ENCODE data around the gene SNN.

Gene SNN

DNA sequence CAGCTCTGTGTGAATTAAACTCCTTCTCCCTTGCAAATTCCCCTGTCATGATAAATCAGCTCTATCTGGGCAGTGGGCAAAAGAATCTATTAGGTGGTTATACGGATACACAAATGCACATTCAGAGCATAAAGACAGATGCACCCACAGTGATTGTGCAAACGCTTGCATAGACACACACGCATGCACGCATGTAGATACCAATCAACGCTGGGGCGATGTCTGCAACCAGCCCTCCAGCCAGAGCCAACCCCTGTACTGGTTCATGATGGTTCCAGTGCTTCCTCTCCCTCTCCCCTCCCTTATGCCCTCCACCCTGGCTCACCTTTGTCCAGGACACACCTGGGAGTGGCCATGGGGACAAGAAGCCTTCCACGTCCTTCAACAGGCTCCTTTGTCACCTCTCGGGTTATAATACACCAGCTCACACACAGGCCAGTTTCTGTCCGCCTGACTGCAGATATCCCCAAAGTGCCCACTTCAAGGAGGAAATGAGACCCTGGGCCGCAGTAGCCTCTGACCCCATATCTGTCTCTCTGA lies 33.1 kb upstream of the SNN start:
- no peak for DNase-seq (ENCODE audit: low spot score)

DNA sequence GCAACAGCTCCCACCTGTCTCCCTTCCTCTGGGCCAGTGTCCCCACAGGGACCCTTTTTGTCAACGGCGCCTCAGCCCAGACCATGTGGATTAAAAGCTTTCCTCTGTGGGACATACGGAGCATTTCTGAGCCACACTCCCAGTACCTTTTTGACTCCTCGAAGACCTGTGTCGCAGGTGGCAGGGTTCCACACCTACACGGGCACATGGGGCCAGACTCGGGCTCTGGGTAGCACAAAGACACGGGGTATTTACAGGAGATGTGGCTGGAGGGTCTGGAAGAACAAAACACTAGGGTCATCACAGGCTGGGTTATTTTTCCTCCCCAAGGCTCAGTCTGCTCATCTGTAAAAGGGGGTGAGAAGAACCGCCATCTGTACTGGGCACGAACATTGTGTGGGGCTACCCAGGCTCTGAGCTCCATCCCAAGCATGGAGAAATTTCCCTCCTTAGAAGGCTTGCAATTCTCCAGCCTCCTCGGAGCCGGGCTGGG lies 32.5 kb upstream of the SNN start:
- no peak for DNase-seq (ENCODE audit: low spot score)

DNA sequence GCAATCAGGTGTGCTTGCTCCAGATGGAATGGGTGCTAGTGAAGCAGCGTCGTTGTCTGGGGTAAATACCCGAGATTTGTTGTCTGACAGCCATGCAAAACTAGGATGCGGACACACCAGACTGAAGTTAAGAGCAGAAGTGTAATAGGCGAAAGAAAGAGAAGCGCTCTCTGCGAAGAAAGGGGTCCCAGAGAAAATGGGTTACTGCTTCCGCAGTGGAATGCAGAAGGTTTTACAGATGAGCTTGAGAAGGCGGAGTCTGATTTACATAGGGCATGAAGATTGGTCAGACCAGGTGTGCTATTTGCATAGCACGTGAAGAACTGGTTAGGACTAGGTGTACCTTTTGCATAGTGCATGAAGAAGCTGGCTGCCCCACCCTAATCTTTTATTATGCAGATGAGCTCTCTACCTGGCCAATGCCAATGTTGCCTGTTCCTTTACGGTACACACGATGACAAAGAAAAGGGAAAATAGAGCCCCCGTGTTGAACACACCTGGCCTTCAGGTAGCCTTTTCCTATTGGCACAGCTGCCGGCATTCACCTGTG lies 32.0 kb upstream of the SNN start:
- DNase-seq (ENCODE audit: low spot score): no peak

DNA sequence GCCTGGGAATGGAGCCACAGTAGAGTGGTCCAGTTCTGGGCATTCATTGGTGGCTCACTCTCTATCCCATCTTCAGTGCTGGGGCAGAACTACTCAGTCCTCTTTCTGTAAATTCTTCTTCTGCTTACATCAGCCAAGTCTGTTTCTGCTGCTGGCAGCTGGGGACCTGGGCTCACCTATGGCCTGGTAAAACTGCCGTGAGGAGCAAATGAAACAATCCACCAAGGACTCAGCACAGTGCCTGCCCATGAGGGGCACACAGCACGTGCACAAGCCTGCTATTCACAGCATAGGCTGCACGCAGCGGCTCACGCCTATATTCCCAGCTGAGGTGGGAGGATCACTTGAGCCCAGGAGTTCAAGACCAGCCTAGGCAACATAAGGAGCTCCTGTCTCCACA lies 30.9 kb upstream of the SNN start:
- DNase-seq (ENCODE audit: low spot score): no peak

DNA sequence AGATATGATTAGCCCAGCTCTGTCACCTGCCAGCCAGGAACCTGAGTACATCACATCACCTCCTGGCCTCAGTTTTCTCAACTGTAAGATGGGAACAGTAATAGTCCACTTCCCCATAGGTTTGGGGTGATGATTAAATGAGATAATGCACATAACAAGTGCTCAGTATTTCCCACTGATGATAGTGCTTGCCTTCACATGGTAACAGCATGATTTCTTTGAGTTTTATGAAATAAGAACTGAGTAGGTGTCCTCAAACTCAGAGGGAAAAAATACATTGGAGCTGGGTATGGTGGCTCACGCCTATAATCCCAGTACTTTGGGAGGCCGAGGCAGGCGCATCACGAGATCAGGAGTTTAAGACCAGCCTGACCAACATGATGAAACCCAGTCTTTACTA lies 30.1 kb upstream of the SNN start:
- DNase-seq (ENCODE audit: low spot score): no peak

DNA sequence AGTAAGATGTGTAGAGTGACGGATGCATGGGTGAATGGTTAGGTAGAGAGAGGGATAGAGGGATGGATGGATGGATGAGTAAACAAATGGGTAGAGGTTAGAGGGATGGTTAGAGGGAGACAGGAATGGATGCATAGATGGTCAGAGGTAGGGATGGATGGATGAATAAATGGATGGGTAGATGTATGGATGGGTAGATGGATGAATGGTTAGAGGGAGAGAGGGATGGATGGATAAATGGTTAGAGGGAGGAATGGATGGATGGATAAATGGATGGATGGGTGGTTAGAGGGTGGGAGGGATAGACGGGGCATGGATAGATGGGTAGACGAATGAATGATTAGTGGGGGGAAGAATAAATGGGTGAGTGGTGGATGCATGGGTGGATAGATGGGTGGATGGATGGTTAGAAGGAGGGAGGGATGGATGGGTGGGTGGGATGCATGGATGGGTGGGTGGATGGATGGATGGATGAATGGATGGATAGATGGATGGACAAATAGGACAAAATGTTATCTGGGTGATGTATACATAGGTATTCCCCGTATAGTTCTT lies 29.2 kb upstream of the SNN start:
- DNase-seq (ENCODE audit: low spot score): no peak

DNA sequence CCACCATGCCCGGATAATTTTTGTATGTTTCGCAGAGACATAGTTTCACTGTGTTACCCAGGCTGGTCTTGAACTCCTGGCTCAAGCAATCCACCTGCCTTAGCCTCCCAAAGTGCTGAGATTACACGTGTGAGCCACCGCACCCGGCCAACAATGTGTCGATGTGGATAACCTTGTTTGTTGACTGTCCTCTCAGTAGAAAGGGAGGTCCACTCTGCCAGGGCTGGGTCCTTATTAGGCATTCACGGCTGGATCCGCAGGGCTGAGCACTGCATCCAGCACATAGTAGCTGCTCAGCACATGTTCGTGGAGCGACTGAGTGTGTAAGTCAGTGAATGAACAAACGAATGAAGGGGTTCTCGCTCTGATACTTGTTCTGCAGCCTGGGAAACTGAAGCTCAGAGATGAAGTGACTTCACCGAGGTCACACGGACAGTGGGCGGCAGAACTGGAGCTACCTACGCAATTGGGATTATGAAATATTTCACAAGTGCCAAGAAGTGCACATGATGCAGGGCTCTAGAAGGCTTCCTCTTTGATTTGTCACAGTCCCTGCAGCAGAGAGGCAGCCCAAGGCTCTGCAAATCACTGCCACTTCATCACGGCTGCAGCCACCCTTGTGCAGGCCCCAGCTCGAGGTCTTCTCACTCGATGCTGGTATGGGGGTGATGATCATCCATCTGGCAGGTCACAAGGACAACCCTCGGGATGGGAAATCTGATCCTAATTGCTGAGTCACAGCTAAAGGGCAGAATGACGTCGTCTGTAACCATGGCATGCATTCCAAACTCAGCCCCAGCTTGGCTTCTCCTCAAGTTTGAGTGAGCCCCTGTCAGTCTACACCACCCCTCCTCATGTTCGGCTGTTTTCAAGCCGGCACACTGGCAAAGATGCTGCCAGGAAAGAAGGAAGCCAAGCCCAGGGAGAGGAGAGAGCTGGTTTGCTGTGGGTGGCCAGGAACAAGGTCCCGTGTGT lies 28.0 kb upstream of the SNN start:
- no peak for DNase-seq (ENCODE audit: low spot score)

DNA sequence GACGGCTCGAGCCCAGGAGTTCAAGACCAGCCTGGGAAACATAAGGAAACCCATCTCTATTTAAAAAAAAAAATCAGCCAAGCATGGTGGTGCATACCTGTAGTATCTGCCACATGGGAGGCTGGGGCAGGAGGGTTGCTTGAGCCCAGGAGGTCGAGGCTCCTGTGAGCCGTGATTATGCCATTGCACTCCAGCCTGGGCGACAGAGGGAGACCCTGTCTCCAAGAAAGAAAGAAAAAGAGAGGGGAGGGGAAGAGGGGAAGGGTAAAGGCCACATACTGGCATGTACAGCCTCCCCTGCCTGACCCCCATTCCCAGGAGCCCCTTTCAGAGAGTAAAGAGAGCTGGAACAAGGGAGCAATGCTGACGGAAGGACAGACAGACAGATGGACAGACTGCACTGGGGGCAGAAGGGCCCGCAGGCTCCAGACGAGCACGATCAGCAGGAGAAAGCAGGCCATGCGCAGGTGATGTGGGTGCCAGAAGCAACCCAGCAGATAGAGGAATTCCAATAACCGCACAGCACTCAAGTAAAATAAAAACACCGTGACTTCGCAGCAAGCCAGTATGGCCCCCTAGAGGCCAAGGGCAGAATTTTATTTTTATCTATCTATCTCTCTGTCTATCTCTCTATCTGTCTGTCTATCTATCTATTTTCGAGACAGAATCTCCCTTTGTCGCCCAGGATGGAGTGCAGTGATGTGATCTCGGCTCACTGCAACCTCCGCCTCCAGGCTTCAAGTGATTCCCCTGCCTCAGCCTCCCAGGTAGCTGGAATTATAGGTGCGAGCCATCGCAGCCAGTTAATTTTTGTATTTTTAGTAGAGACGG lies 27.1 kb upstream of the SNN start:
- peak; percentile 10 for DNase-seq (ENCODE audit: low spot score)

DNA sequence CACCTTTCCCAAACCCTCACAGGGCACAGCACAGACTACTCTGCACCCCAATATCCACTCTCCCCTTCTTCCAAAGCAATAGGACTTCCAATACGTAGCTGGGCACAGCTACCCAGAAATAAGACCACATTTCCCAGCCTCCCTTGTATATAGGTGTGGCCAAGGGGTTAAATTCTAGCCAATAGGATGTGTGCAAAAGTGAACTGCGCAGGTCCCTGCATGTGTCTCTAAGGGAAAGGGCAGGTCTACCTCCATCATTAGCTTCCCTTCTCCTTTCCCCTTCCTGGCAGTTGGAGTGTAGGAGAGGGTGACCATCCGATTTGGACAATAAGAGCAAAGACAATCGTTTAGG lies 25.5 kb upstream of the SNN start:
- no peak for DNase-seq (ENCODE audit: low spot score)

DNA sequence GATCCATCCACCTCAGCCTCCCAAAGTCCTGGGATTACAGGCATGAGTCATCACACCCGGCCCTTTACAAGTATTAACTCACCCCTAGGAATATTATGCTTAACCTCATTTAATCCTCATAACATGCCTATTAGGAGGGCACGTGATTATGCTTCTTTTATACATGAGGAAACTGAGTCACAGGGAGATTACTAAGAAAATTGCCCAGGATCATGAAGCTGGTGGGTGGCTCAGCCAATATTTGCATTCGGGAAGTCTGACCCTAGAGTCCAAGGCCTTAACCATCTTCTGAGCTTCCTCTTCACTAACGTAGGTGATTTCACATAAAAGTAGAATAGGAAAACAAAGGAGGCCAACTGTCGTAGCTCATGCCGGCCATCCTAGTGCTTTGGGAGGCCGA lies 19.0 kb upstream of the SNN start:
- no peak for DNase-seq (ENCODE audit: low spot score)

DNA sequence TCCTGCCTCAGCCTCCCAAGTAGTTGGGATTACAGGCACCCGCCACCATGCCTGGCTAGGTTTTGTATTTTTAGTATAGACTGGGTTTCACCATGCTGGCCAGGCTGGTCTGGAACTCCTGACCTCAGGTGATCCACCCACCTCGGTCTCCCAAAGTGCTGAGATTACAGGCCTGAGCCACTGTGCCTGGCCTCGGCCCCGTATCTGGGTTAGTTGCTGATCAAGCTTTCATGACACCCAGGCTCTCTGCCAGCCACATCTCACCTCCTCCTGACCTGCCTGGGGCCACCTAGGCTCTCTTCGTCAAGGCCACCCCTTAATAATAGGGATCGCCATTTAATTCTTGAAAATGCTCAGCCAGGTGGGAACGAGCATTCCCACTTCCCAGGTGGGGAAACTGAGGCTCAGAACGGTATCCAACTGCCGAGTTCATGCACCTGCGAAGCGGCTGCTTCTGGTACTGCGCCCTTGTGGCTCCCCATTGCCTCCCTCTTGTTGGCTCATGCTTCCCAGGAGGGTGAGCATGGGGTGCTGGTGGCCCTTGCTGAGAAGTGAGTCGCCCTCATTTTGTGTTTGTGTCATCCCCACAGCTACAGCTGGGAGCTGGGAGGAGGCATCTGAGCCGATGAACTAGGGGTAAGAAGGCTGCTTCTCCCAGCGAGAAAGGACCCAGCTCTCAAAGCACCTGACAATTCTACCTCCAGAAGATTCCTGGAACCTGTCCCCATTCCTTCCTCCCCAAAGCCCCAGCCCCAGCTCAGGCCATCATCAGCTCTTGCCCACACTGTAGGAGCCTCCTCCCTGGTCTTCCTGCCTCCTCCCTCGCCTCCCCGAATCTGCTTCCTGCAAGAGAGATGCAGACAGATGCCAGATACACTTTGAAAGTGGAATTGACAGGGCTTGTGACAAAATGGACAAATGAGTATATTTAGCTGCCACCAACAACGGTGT lies 17.3 kb upstream of the SNN start:
- DNase-seq (ENCODE audit: low spot score): no peak

DNA sequence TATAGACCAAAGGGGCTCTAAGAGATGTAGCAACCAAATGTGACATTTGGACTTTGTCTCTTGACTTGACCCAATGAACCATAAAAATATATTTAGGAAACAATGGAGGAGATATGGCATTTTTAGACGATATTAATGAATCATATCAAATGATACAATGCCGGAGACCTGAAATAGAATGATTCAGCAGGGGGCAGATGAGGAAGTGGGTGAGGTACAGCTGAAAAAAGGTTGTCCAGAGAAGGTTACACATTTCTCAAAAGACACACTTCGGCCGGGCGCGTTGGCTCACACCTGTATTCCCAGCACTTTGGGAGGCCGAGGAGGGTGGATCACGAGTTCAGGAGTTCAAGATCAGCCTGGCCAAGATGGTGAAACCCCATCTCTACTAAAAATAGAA lies 16.5 kb upstream of the SNN start:
- DNase-seq (ENCODE audit: low spot score): no peak

DNA sequence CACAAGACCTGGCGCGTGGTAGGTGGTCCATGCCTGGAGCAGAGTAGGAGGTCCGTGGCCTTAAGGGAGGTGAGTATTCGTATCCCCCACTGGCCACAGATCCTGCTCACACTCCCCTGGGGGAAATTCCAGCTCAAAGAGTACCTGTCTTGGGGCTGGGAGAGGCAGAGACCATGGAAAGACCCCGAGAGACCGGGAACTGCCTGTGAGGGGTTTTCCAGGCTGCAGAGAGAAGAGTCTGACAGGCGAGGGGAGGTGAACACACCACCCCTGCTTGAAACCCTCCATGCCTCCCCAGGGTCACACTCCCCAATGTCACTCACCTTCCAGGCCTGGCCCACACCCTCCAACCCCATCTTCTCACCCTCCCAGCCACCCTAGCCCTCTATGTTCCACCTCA lies 12.6 kb upstream of the SNN start:
- DNase-seq (ENCODE audit: low spot score): no peak

DNA sequence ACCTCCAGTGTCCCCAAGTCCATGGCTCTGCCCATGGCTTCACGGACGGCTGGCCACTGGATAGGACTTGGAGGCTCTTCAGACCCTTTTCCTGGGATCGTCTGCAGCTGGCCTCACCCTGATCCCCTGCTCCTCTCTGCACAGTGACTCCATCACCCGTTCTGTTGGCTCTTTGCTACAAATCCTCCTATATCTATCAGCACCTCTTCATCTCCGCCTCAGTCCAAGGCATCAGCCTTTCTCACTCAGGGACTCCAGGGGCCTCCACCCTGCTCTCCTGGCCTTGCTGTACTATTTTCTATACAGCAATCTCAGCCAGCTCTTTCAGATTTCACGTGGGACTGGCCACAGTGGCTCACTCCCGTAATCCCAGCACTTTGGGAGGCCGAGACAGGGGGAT lies 10.7 kb upstream of the SNN start:
- DNase-seq (ENCODE audit: low spot score): no peak

DNA sequence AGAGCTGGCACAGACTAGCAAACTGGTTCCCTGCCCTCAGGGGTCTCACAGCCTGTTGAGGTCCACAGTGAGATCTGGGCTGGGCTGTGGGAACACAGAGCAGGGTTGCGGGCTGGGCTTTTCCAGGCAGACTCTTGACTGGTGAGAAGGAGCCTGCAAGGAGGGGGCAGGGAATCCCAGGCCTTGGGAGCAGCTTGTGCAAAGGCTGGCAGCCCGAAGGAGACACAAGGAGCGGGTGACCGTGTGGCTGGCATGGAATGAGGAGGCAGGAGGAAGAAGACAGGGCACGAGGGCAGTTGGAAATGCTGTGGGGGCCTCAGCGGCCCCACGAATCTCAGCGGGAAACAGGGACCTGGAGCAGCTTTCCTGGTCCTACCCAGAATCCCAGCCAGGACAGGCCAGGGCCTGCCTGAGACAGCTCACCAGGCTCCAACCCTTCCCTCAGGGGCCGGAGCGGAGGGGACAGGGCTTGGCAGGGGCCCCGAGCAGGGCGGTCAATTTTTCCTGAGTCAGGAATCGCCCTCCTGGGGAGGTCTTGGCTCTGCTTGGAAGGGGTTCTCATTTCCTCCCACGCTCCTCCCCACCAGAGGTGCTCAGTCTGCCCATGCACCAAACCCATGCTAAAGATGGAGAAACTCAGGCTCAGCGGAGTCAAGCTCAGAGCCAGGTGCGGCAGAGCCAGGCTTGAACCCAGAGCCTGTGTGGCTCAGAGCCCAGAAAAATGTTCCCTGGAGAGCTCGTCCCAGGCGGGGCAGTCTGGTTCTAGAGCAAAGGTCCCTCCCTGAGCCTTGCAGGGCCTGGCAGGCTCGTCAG lies 9.2 kb upstream of the SNN start:
- no peak for DNase-seq (ENCODE audit: low spot score)

DNA sequence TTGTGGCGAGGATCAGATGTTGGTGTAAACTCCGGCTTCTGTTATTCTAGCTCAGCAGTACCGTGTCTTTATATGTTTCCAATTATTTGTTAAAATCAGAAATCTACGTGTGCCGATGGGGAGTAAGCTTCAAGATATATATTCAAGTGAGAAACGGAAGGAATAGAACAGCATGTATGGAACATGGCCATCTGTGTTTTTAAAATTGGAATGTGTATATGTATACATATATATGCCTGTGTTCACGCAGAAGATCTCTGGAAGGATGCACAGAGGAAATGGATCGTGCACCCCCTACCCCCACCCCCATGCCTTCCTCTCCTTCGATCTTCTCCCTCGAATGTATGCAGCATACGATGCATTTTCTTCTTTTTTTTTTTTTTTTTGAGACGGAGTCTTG lies 7.7 kb upstream of the SNN start:
- DNase-seq (ENCODE audit: low spot score): no peak

DNA sequence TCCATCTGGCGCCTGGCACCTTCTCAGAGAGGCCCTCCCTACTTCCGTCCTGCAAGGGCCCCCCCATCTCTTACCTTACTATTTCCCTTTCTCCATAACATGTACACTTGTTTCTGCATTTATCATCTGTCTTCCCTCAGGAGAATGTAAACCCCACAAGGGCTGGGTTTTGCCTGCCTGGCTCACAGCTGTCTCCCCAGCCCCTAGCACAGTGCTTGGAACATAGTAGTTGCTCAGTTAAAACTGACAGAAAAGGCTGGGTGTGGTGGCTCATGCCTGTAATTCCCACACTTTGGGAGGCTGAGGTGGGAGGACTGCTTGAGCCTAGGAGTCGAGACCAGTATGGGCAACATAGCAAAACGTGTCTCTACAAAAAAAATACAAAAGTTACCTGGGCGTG lies 5.7 kb upstream of the SNN start:
- no peak for DNase-seq (ENCODE audit: low spot score)

DNA sequence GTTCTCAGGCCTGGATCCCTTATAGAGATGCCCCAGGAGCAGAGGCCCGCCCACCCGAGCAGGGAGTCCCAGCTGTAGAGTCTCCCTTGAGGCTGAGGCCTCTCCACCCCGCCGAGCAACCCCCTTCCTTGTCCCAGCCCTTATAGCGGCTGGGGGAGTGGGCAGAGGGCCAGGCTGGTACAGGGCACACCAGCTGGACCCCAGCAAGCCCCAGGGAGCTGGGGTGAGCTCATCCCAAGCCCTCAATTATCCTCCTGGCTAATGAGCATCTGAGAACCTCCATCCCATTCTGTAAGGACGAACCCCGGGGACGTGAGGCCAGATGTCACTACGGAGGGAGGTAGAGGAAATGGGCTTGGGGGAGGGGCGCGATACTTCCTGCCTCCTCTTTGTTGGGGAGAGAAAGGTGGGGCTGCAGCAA lies 3.2 kb upstream of the SNN start:
- no peak for DNase-seq (ENCODE audit: low spot score)

DNA sequence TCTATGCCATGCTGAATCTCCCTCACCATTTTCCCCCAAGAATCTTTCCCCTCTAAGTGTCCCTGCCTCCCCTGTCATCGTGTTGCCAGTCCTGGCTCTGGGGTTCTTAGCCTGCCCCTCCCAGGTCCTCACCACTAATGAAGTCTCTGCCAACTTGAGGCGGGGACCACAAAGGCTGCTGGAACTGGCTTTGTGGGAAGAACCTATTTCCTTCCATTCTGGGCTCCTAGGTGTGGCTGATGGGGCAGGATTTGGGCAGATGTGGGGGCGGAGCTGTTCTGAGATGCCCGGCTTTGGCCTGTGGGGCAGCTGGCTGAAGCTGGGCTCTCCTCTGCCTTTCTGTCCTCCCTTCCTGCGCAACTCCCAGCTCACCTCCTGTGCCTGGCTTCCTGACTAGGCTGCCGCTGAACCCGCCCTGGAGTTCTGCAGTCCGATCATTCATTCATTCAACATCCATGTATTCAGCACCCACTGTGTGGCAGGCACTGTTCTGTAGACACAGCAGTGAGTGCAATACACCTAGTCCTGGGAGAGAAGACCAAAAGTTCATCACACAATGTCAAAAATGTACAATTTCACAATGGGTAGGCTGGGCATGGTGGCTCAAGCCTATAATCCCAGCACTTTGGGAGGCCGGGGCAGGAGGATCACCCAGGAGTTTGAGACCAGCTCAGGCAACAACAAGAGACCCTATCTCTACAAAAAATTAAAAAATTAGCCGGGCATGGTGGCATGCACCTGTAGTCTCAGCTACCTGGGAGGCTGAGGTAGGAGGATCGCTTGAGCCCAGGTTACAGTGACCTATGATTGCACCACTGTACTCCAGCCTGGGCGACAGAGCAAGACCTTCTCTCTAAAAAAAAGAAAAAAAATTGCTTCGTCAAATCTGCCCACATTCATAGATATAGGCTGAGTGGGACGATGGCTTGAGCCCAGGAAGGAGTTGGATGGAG lies 1.9 kb upstream of the SNN start:
- no peak for DNase-seq (ENCODE audit: low spot score)
